Ascending aorta (tissue), 1 donor: ENCODE measurements around the gene PLCH1. TPM values are rescaled to one million over a fixed set of nuclear protein-coding genes. Genes with fewer than 3 reads are reported as not detected.

Experiments used
- total RNA-seq: library from RNA; depleted of rRNA; stranded (reverse); fragments of >200 nt; gene quantifications from one replicate; pipeline ENCODE4 v1.1.0, GENCODE V29; 2016

The PLCH1 gene
- total RNA-seq, 1 donor from 2014 or later, result not detected

Other genes starting within 250 kb of the PLCH1 start
- gene C3orf33, start 61.2 kb upstream of the PLCH1 start, total RNA-seq, result not detected
- gene SLC33A1, start 109.4 kb upstream of the PLCH1 start, total RNA-seq, result 15.6 TPM
- 17.8 TPM for gene GMPS, start 125.6 kb upstream of the PLCH1 start, total RNA-seq